Measurements from ENCODE around the gene LUZP1.
A peak's percentile ranks its signal among the peaks of the same experiment; 100 is the strongest.

LUZP1 gene

DNA sequence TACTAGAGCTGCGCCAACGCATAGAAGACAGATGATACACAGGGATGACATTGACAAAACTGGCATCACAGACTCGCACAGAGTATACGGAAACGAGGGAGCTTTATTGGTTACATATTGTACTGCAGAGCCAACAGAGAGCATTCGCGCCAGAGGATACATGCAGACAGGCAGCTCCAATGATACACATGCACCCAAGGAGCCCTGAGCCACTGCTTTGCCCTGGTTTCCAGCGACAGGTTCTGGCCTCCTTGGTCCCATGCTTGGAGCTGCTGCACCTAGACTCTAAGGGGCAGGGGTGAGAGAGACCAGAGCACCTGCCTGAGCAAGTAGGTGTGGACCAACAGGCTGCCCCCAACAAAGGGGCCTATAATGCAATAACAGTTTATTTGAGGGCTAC lies 83.8 kb downstream of the LUZP1 start:
- DNase-seq (ENCODE audit: low spot score) = no peak

GRCh38 chr1:23083714-23084480 lies 84.8 kb downstream of the LUZP1 start:
- peak; percentile 44 for DNase-seq (ENCODE audit: low spot score)

- DNase-seq (ENCODE audit: low spot score) = no peak
Observed at GRCh38 chr1:23081376-23081775, 87.3 kb downstream of the LUZP1 start.

DNA sequence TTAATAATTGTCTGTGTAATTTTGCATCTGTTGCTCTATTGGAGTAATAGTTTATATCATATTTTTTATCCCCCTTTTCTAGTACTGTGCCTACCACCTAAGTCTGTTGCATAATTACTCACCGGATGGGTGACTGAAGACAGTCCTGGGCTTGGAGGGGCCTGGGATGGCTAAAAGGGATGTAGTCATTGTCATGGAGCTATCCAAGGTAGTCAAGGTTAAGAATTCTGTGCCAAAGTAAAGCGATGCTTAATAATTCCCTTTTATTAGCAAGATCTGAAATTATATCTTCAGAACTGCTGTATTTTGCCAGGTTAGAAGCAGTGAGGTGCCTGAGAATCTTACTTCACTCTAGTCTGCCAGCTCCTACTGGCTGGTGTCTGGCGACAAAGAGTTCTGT lies 87.8 kb downstream of the LUZP1 start:
- no peak for DNase-seq (ENCODE audit: low spot score)

GRCh38 chr1:23079025-23079424 lies 89.6 kb downstream of the LUZP1 start:
- DNase-seq (ENCODE audit: low spot score) = no peak

DNA sequence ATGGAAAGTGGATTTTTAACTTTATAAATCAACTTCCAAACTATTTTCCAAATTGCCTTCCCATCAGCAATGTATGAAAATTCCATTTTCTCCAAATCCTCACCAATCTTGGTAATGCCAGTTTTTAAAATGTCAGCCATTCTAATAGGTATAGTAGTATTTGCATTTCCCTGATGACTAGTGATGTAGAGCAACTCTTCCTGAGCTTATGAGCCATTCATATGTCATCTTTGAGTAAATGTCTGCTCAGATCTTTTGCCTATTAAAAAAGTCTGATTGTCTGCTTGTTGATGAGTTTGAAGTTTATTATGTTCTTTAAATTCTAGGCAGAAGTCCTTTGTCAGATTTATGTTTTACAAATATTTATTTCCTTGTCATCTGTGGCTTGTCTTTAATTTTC lies 94.6 kb downstream of the LUZP1 start:
- DNase-seq (ENCODE audit: low spot score) = no peak

GRCh38 chr1:23069675-23070074 lies 99.0 kb downstream of the LUZP1 start:
- DNase-seq (ENCODE audit: low spot score) = no peak

DNA sequence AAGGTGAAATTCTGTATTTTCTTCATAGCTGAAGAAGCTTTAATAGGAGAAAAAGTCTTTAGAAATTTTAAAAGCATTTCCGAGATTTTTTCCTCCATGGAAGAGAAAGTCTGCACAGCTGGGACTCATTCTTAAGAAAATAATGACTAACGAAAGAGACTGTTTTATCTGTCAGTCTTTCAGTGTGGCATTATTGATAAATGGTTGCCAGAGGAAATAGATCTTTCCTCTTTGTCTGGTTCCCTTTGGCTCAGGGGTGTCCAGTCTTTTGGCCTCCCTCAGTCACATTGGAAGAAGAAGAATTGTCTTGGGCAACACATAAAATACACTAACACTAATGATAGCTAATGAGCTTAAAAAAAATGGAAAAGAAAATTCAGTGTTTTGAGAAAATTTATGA lies 99.5 kb downstream of the LUZP1 start:
- no peak for DNase-seq (ENCODE audit: low spot score)

DNA sequence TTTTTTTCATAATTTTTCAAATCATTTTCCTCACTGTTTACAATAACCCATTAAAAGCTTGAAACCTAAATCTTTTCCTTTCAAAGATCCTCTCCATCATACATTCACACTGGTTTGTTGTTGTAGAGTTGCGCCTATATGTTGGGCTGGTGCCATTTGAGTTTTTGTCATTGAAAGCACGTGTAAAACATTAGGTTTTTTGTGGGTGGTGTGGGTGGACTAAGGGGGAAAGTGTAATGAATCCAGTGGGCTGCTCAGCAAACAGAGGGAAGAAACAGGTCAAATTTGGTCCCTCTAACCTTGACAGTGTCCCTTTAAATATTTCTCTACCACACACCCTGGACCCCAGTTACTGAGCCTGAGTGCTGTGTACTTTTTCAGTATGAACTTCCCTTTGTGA lies 102.6 kb downstream of the LUZP1 start:
- DNase-seq (ENCODE audit: low spot score) = no peak

DNA sequence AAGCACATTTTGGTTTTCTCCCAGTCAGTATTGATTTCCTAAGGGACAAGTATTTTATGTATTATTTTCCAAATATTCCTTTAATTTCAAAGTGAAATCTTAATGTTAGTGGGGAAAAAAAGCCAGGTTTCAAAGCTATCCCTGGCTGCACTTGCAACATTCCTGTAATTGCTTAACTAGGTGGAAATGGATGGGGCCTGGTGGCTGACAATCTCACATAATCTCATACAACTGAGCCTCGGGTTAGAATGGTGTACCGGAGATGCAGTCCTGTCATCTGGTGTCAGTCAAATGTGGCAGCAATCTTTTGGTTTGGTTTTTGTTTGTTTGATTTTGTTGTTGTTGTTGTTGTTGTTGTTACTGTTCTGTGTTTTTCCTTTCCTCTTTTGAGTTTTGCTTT lies 103.3 kb downstream of the LUZP1 start:
- DNase-seq (ENCODE audit: low spot score) = no peak

GRCh38 chr1:23062271-23062670 lies 106.4 kb downstream of the LUZP1 start:
- peak; percentile 16 for DNase-seq (ENCODE audit: low spot score)

- no peak for DNase-seq (ENCODE audit: low spot score)
Observed at GRCh38 chr1:23057301-23057700, 111.4 kb downstream of the LUZP1 start.

DNA sequence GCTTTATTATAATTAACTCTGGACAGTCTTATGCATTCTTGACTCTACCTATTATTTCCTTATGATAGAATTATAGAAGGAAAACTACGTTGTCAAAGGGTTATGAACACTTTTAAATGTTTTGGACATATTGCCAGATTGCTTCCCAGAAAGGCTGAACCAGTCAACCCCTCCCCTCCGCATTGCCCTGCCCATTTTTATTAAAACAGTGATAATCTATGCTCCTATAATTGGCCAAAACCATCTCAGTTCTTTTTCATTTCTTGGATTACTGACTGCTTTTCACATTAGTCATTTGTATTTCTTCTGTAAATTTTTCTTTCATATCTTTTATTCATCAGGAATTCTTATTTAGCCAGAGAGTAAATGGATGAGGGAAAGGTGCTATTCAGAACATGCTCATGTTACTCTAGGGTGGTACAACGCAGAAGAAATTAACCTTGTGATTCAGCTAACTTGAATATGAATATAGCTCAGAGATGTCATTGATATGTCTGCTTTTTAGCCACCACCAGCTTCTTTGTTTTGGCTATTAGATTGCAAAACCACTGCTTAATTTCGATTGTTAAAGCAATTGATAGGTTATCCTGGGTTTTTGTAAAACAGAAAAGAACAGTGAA lies 117.3 kb downstream of the LUZP1 start:
- DNase-seq (ENCODE audit: low spot score) = no peak

DNA sequence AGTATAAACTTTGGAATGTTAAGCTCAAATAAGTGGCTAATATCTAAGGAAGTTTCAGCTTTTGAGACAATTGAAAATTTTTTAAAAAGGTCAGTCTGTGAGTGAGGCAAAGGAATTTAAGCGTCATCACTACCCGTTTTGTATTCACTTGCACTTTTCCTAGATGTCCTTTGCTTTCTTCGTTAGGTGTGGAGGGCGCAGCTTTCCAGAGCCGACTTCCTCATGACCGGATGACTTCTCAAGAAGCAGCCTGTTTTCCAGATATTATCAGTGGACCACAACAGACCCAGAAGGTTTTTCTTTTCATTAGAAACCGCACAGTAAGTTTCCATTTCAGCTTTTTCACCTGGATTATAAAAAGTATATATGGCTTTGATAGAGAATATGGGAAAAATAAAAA lies 118.5 kb downstream of the LUZP1 start:
- DNase-seq (ENCODE audit: low spot score) = no peak

GRCh38 chr1:23044035-23044434 lies 124.6 kb downstream of the LUZP1 start:
- DNase-seq (ENCODE audit: low spot score) = no peak

DNA sequence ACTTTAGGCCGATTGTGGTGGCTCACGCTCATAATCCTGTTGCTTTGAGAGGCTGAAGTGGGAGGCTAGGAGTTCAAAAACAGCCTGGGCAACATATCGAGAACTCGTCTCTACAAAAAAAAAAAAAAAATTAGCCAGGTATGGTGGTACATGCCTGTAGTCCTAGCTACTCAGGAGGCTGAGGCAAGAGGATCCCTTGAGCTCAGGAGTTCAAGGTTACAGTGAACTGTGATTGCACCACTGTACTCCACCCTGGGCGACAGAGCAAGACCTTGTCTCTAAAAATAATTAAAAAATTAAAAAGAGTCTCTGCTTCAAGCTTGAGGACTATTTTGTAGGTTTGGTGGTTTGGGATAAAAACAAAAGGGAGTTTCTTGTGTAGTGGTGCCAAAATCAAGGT lies 128.1 kb downstream of the LUZP1 start:
- no peak for DNase-seq (ENCODE audit: low spot score)

DNA sequence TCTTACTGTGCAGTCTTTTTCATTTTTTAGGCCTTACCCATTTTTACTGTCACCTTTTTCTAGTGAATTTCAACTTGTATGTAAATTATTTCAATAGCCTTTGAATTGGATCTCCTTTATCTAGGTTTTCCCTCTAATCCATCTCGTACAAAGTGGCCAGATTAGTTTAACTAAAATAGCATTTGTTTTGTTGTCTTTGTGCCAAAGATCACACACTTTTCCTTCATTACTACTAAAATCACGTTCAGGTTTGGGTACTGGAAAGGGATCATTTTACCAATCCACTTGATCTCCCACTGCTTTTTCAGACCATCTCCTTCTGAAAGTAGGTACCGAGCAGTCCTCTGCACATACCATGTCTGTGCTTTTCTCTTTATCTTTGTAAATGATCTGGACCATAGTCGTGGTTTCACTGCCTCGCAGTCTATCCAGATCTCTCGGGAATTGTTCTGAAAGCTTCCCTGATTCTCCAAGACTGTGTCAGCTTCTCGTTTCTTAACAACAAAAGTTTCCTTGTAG lies 129.3 kb downstream of the LUZP1 start:
- no peak for DNase-seq (ENCODE audit: low spot score)

DNA sequence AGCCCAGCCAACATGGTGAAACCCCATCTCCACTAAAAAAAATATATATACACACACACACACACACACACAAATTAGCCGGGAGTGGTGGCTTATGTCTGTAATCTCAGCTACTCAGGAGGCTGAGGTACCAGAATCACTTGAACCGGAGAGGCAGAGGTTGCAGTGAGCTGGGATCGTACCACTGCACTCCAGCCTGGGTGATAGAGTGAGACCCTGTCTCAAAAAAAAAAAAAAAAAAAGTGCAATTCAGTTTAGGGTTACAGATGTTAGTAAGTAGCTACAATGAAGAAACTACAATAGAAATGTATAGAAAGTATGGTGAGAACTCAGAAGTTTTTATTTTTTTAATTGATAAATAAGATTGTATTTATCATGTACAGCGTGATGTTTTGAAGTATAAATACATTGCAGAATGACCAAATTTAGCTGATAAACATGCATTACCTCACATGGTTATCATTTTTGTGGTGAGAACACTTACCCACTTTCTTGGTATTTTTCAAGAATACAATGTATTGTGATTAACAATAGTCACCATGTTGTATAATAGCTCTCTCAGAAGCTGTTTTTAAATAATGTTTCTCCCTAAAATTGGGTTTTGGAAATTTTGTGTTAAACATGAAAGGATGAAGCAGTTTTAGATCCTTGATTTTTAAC lies 131.4 kb downstream of the LUZP1 start:
- DNase-seq (ENCODE audit: low spot score) = no peak

GRCh38 chr1:23035823-23036452 lies 132.7 kb downstream of the LUZP1 start:
- DNase-seq (ENCODE audit: low spot score) = no peak

Data from GM03348 (cell line).